CD1c-positive myeloid dendritic cell (primary cell): Measurements from ENCODE around the gene ARHGAP15.
A peak's percentile ranks its signal among the peaks of the same experiment; 100 is the strongest.

Source experiments
- DNase-seq: peaks from one replicate; pipeline ENCODE4 v3.0.0-alpha.2; 2016; ENCODE audit errors: extremely low spot score

Gene ARHGAP15

GRCh38 chr2:143482771-143483170 is 353.6 kb downstream of the ARHGAP15 start:
- no peak for DNase-seq

GRCh38 chr2:143486976-143487375 is 357.8 kb downstream of the ARHGAP15 start:
- DNase-seq: peak; percentile 11

GRCh38 chr2:143489145-143489544 is 359.9 kb downstream of the ARHGAP15 start:
- no peak for DNase-seq

GRCh38 chr2:143491131-143491530 is 361.9 kb downstream of the ARHGAP15 start:
- DNase-seq: no peak

- DNase-seq: no peak
Measured at GRCh38 chr2:143493339-143493738, 364.1 kb downstream of the ARHGAP15 start.

- no peak for DNase-seq
Measured at GRCh38 chr2:143497726-143498125, 368.5 kb downstream of the ARHGAP15 start.

- no peak for DNase-seq
Measured at GRCh38 chr2:143498496-143498895, 369.3 kb downstream of the ARHGAP15 start.

GRCh38 chr2:143499061-143499460 is 369.8 kb downstream of the ARHGAP15 start:
- no peak for DNase-seq

GRCh38 chr2:143501106-143501676 is 372.0 kb downstream of the ARHGAP15 start:
- no peak for DNase-seq

- no peak for DNase-seq
Measured at GRCh38 chr2:143503280-143503679, 374.1 kb downstream of the ARHGAP15 start.

- DNase-seq: no peak
Measured at GRCh38 chr2:143504397-143504796, 375.2 kb downstream of the ARHGAP15 start.

GRCh38 chr2:143505542-143505941 is 376.3 kb downstream of the ARHGAP15 start:
- no peak for DNase-seq

GRCh38 chr2:143513081-143513480 is 383.9 kb downstream of the ARHGAP15 start:
- peak; percentile 14 for DNase-seq

- DNase-seq: no peak
Measured at GRCh38 chr2:143514413-143514812, 385.2 kb downstream of the ARHGAP15 start.

GRCh38 chr2:143515318-143515717 is 386.1 kb downstream of the ARHGAP15 start:
- no peak for DNase-seq

GRCh38 chr2:143519521-143519920 is 390.3 kb downstream of the ARHGAP15 start:
- no peak for DNase-seq

- DNase-seq: no peak
Measured at GRCh38 chr2:143521396-143521795, 392.2 kb downstream of the ARHGAP15 start.

GRCh38 chr2:143522699-143523098 is 393.5 kb downstream of the ARHGAP15 start:
- no peak for DNase-seq

- DNase-seq: no peak
Measured at GRCh38 chr2:143524119-143524553, 394.9 kb downstream of the ARHGAP15 start.

- no peak for DNase-seq
Measured at GRCh38 chr2:143524559-143525401, 395.6 kb downstream of the ARHGAP15 start.

- no peak for DNase-seq
Measured at GRCh38 chr2:143525402-143525860, 396.2 kb downstream of the ARHGAP15 start.

- no peak for DNase-seq
Measured at GRCh38 chr2:143526498-143526897, 397.3 kb downstream of the ARHGAP15 start.

- DNase-seq: no peak
Measured at GRCh38 chr2:143528021-143528420, 398.8 kb downstream of the ARHGAP15 start.
